OCI-LY1 (cell line): Measurements from ENCODE around the gene GBX1.

Experiments used
- H2AFZ ChIP-seq: fragments of 200-600 bp; sonication (generic), shearing (Covaris generic); 2 replicates; pipeline ENCODE4 v1.6.0; 2014; ENCODE audit warnings: antibody characterized with exemption, mild to moderate bottlenecking, low read length
- H3F3A ChIP-seq: fragments of 200-600 bp; sonication (generic), shearing (Covaris generic); 2 replicates; pipeline ENCODE4 v1.6.0; 2014; ENCODE audit warnings: mild to moderate bottlenecking, antibody characterized with exemption, low read length, moderate library complexity; ENCODE audit not compliant: insufficient read depth
- H3K27ac ChIP-seq: fragments of 200-600 bp; sonication (generic); 2 replicates; pipeline ENCODE4 v1.5.1; 2014; ENCODE audit warnings: low read length, mixed run types, mild to moderate bottlenecking, low read depth; ENCODE audit not compliant: poor library complexity, severe bottlenecking
- H3K27me3 ChIP-seq: fragments of 200-600 bp; sonication (generic); 2 replicates; pipeline ENCODE4 v1.6.0; 2014; ENCODE audit warnings: antibody characterized with exemption, mild to moderate bottlenecking, low read length, moderate library complexity; ENCODE audit not compliant: insufficient read depth
- H3K36me3 ChIP-seq: fragments of 200-600 bp; sonication (generic); 2 replicates; pipeline ENCODE4 v1.6.1; 2014; ENCODE audit warnings: mild to moderate bottlenecking, antibody characterized with exemption, low read length, moderate library complexity, mixed read lengths; ENCODE audit not compliant: insufficient read depth
- H3K4me1 ChIP-seq: fragments of 200-600 bp; sonication (generic); 2 replicates; pipeline ENCODE4 v1.5.1; 2014; ENCODE audit warnings: mild to moderate bottlenecking, low read length, moderate library complexity; ENCODE audit not compliant: insufficient read depth, severe bottlenecking
- H3K4me2 ChIP-seq: fragments of 200-600 bp; sonication (generic), shearing (Covaris generic); 2 replicates; pipeline ENCODE4 v1.6.1; 2014; ENCODE audit warnings: low read length
- H3K4me3 ChIP-seq: fragments of 200-600 bp; sonication (generic); 2 replicates; pipeline ENCODE4 v1.5.1; 2014; ENCODE audit warnings: low read length, low read depth, mild to moderate bottlenecking, mixed read lengths; ENCODE audit not compliant: poor library complexity, severe bottlenecking
- H3K79me2 ChIP-seq: fragments of 200-600 bp; shearing (Covaris generic); 2 replicates; pipeline ENCODE4 v1.6.1; 2016; ENCODE audit warnings: mixed run types, low read length, mixed read lengths; ENCODE audit not compliant: insufficient read depth
- H3K9ac ChIP-seq: fragments of 200-600 bp; sonication (generic), shearing (Covaris generic); 2 replicates; pipeline ENCODE4 v1.6.1; 2014; ENCODE audit warnings: mild to moderate bottlenecking, low read length, mixed read lengths
- H3K9me2 ChIP-seq: fragments of 200-600 bp; sonication (generic), shearing (Covaris generic); 2 replicates; pipeline ENCODE4 v1.6.1; 2014; ENCODE audit warnings: low read depth, mild to moderate bottlenecking, low read length, mixed read lengths
- H3K9me3 ChIP-seq: fragments of 200-600 bp; shearing (Covaris generic); 2 replicates; pipeline ENCODE4 v1.6.1; 2014; ENCODE audit warnings: low read length, mixed read lengths
- H4K20me1 ChIP-seq: fragments of 200-600 bp; sonication (generic), shearing (Covaris generic); 2 replicates; pipeline ENCODE4 v1.6.0; 2016; ENCODE audit warnings: mild to moderate bottlenecking, low read length; ENCODE audit not compliant: insufficient read depth
- EZH2 ChIP-seq: fragments of 200-600 bp; sonication (generic), shearing (Covaris generic); IDR thresholded peaks from 2 replicates; pipeline ENCODE4 v1.8.0; 2017; ENCODE audit warnings: borderline replicate concordance, mixed run types, mild to moderate bottlenecking, antibody characterized with exemption, low read length, moderate library complexity, mixed read lengths
- TF ChIP-seq, protein P1 (sequence below): fragments of 200-600 bp; sonication (generic), shearing (Covaris generic); IDR thresholded peaks from 2 replicates; pipeline ENCODE4 v1.5.1; 2017; ENCODE audit warnings: mild to moderate bottlenecking, antibody characterized with exemption, low read length, moderate library complexity, mixed read lengths

GBX1 gene

DNA sequence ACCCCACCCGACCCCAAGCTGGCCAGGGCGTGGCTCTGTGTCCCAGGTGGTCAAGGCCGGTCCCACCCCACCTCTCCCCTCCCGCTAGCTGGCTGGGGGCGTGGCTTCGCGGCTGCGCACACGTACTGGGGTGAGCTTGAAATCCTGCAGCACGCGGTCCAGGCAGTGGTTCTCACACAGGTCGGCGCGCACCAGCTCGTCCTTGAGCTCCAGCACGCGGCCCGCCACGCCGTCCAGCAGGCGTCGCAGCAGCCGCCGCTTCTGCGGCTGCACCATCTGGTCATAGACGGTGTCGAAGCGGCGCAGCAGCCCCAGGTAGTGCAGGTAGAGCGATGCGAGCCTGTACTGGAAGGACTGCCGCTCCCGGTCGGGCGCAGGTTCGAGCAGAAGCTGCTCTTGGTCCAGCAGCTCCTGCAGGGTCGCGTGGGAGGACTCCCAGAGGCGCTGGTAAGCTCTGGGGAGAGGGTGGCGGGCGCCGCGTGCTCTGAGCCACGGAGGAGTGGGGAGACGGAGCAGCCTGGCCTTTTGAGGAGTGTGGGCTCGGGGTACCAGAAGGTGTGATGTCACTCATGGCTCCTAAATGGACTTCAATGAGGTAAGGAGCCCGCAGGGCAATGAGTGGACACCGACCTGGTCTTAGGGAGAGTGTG, 37.0 kb upstream of the GBX1 start:
- Histone ChIP-seq H3K36me3 (no peaks in the 10 kb centered on the region), H3K9me2 (no peaks in the 10 kb centered on the region), H2AFZ (no peak overlapping the region), H3K9me3 (no peaks in the 10 kb centered on the region), H3K4me2 (no peak overlapping the region), H3K27ac (no peak overlapping the region), H4K20me1 (no peaks in the 10 kb centered on the region), H3K4me3 (no peak overlapping the region), H3K27me3 (no peaks in the 10 kb centered on the region), H3F3A (no peaks in the 10 kb centered on the region), H3K79me2 (no peaks in the 10 kb centered on the region), H3K9ac (no peak overlapping the region), H3K4me1 (no peaks in the 10 kb centered on the region)
- TF ChIP-seq, protein P1, sequence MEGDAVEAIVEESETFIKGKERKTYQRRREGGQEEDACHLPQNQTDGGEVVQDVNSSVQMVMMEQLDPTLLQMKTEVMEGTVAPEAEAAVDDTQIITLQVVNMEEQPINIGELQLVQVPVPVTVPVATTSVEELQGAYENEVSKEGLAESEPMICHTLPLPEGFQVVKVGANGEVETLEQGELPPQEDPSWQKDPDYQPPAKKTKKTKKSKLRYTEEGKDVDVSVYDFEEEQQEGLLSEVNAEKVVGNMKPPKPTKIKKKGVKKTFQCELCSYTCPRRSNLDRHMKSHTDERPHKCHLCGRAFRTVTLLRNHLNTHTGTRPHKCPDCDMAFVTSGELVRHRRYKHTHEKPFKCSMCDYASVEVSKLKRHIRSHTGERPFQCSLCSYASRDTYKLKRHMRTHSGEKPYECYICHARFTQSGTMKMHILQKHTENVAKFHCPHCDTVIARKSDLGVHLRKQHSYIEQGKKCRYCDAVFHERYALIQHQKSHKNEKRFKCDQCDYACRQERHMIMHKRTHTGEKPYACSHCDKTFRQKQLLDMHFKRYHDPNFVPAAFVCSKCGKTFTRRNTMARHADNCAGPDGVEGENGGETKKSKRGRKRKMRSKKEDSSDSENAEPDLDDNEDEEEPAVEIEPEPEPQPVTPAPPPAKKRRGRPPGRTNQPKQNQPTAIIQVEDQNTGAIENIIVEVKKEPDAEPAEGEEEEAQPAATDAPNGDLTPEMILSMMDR = no peak
- TF ChIP-seq EZH2 = no peak

DNA sequence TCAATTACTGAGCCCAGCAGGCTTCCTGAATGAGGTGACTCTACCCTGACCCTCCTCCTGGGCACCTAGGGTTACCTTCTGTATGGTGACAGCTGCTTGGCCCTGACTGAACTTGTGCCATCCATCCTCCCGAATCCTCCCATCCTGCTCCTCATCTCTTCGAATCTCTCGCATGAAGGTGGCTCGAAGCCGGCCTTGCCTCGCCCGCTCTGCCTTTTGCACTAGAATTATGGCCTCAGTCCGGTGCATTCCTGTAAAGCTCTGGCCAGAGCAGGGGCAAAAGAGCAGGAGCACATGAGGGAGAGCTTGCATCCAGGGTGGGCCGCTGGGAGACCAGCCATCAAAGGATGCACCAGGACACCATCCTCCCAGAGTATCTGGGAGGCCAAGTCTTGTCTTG, 35.3 kb upstream of the GBX1 start:
- H2AFZ ChIP-seq = no peak overlapping the region
- H3K4me1 ChIP-seq = no peaks in the 10 kb centered on the region
- H3K4me2 ChIP-seq = no peak overlapping the region
- H3K9me2 ChIP-seq = no peaks in the 10 kb centered on the region
- TF ChIP-seq, protein P1 = no peak
- no peak for TF ChIP-seq EZH2
- no peaks in the 10 kb centered on the region for H3K79me2 ChIP-seq
- no peaks in the 10 kb centered on the region for H3K36me3 ChIP-seq
- H3K9me3 ChIP-seq = no peaks in the 10 kb centered on the region
- no peaks in the 10 kb centered on the region for H3K27me3 ChIP-seq
- H3K9ac ChIP-seq = no peak overlapping the region
- H3F3A ChIP-seq = no peaks in the 10 kb centered on the region
- no peaks in the 10 kb centered on the region for H4K20me1 ChIP-seq
- H3K27ac ChIP-seq = no peak overlapping the region
- no peak overlapping the region for H3K4me3 ChIP-seq

DNA sequence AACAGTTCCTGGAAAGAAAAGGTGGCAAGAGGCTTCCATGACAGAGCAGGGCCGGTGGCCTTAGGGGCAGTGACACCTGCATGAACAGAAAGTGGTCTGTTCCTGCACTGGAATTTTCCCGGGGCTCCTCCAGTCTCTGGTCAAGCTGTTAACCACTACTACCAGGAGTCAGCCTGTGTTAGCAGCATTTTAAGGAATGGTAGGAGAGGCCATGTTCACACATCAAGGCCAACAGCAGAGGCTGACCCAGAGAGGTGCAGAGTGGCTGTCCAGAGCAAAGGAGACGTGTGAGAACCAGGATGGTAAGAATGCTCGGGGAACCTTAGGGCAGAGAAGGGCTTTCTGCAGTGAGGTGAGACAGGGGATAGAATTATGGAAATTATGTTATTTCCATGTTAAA, 34.3 kb upstream of the GBX1 start:
- TF ChIP-seq EZH2 = no peak
- TF ChIP-seq, protein P1 = no peak
- Histone ChIP-seq H3K9ac (no peak overlapping the region), H4K20me1 (no peaks in the 10 kb centered on the region), H2AFZ (no peak overlapping the region), H3K4me2 (no peak overlapping the region), H3K36me3 (no peaks in the 10 kb centered on the region), H3K9me3 (no peaks in the 10 kb centered on the region), H3F3A (no peaks in the 10 kb centered on the region), H3K79me2 (no peaks in the 10 kb centered on the region), H3K9me2 (no peaks in the 10 kb centered on the region), H3K4me1 (no peaks in the 10 kb centered on the region), H3K4me3 (no peak overlapping the region), H3K27ac (no peak overlapping the region), H3K27me3 (no peaks in the 10 kb centered on the region)
